ENCODE measurements around the gene DOCK4.

Gene DOCK4

DNA sequence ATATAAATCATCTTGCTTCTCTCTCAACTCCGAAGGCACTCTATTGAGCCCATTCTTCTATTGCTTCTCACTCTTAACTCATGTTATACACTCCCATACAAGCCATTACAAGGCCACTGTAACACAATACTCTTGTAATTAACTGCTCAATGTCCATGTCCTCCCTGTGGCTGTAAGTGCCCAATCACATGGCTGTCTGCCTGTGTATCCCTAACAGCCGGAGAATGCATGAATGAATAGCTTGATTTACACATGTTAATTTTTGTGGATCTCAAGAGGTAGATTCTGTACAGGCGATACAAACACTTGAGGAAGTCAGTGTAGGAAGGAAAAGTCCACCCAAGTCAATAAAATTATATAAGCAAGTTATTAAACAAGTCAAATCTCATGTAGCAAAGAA lies 215.6 kb downstream of the DOCK4 start:
- TF ChIP-seq, protein P1, sequence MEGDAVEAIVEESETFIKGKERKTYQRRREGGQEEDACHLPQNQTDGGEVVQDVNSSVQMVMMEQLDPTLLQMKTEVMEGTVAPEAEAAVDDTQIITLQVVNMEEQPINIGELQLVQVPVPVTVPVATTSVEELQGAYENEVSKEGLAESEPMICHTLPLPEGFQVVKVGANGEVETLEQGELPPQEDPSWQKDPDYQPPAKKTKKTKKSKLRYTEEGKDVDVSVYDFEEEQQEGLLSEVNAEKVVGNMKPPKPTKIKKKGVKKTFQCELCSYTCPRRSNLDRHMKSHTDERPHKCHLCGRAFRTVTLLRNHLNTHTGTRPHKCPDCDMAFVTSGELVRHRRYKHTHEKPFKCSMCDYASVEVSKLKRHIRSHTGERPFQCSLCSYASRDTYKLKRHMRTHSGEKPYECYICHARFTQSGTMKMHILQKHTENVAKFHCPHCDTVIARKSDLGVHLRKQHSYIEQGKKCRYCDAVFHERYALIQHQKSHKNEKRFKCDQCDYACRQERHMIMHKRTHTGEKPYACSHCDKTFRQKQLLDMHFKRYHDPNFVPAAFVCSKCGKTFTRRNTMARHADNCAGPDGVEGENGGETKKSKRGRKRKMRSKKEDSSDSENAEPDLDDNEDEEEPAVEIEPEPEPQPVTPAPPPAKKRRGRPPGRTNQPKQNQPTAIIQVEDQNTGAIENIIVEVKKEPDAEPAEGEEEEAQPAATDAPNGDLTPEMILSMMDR (IDR thresholded peaks at IDR 0.05; ENCODE audit: insufficient read depth, low read depth, low read length, missing control alignments) = no peak
- no peak overlapping the region for H3K4me3 ChIP-seq (ENCODE audit: low read depth, low read length)
- DNase-seq (ENCODE audit: low read depth) = no peak

DNA sequence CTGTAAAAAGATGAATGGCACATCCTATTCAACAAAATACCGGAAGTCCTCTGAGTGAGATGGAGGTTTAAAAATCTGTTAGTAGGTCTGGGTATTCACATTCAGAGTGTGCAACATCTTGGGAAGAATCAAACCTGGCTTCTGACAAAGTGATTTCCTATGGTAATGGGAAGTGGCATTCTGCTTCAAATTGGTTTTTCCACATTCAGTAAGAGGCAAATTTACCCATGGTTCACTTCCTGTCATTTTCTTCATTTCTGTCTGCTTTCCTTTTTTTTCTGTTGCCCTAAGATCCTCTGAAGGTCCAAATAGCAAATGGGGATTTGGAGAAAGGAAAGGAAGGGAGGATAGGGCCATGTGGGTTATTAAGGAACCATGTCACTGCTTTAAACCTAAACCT lies 218.3 kb downstream of the DOCK4 start:
- no peak overlapping the region for H3K4me3 ChIP-seq (ENCODE audit: low read depth, low read length)
- TF ChIP-seq, protein P1 (IDR thresholded peaks at IDR 0.05; ENCODE audit: insufficient read depth, low read depth, low read length, missing control alignments) = no peak
- no peak for DNase-seq (ENCODE audit: low read depth)

DNA sequence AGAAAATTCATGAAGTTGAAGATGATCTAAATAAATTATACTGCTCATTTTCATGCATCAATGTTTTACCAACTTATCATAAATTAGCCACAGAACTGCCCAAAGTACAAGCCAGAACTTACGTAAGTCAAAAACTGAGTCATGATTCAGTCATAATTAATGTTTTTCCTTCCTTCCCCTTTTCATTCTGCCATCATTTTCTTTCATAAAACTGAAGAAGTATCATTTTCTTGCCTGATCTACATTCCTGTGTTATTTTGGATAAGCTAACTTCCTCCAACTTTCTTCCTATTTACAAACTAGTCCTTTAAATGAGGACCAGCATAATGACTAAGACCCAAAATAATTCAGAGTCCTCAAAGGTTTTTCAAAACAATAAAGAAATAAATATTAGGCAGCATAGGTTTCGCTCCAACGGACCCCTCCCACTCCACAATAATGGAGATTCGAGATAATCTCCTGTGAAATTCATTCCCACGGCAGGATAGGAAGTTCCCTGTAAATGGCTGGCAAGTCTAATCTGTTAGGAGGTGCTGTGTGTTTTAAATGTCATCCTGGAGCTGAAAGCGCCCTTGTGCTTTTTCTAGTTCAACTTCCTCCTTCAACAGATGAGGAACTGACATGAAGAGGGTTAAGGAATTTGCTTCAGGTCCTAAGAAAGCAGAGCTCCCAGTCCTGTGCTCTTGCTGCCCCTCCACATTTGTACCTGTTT lies 218.9 kb downstream of the DOCK4 start:
- no peak for DNase-seq (ENCODE audit: low read depth)
- no peak overlapping the region for H3K4me3 ChIP-seq (ENCODE audit: low read depth, low read length)
- TF ChIP-seq, protein P1 (IDR thresholded peaks at IDR 0.05; ENCODE audit: insufficient read depth, low read depth, low read length, missing control alignments) = no peak

DNA sequence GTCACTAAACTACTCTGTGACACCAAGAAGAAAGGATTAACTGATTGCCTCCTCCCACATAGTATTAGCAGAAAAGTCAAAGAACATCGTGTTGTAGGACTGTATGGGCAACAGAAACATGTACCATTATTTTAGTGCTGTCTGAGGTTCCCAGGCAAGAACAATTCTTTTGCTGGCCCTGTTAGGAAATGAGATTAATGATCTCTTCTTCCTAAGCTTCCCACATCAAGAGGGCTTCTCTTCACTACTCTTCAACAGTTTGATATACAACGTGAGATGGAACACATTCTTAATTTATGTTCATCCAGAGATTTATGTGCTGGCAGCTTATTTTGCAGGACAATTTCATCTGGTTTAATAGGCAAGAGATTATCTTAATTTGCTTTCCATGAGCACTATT lies 219.6 kb downstream of the DOCK4 start:
- no peak overlapping the region for H3K4me3 ChIP-seq (ENCODE audit: low read depth, low read length)
- DNase-seq (ENCODE audit: low read depth) = no peak
- TF ChIP-seq, protein P1 (IDR thresholded peaks at IDR 0.05; ENCODE audit: insufficient read depth, low read depth, low read length, missing control alignments) = no peak

GRCh38 chr7:111985798-111986197 lies 220.4 kb downstream of the DOCK4 start:
- no peak overlapping the region for H3K4me3 ChIP-seq (ENCODE audit: low read depth, low read length)
- no peak for DNase-seq (ENCODE audit: low read depth)
- TF ChIP-seq, protein P1 (IDR thresholded peaks at IDR 0.05; ENCODE audit: insufficient read depth, low read depth, low read length, missing control alignments) = no peak

- TF ChIP-seq, protein P1 (IDR thresholded peaks at IDR 0.05; ENCODE audit: insufficient read depth, low read depth, low read length, missing control alignments) = no peak
- no peak for DNase-seq (ENCODE audit: low read depth)
- no peak overlapping the region for H3K4me3 ChIP-seq (ENCODE audit: low read depth, low read length)
Observed at GRCh38 chr7:111982804-111983203, 223.4 kb downstream of the DOCK4 start.

DNA sequence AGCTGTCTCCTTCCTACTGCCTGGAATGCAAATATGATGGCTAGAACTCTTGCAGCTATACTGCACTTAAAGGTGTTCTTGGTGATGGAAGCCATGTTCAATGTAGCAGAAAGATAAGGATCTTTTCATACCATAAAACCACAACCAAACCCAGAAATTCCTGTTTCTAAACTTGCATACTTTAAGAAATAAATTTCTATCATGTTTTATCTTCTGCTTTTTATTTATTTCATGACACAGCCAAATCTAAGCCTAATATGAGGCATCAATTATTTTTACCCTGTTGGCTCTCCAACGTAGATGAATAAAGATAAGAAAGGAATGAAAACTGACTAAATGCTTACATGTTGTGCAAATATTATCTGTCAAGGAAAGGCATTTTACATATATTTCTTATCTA lies 224.1 kb downstream of the DOCK4 start:
- no peak for DNase-seq (ENCODE audit: low read depth)
- TF ChIP-seq, protein P1 (IDR thresholded peaks at IDR 0.05; ENCODE audit: insufficient read depth, low read depth, low read length, missing control alignments) = no peak

More for the DNA sequence above, 224.1 kb downstream of the DOCK4 start:
- no peak overlapping the region for H3K4me3 ChIP-seq (ENCODE audit: low read depth, low read length)
